ENCODE data around the gene GSC2.
A peak's percentile ranks its signal among the peaks of the same experiment; 100 is the strongest.

The GSC2 gene

DNA sequence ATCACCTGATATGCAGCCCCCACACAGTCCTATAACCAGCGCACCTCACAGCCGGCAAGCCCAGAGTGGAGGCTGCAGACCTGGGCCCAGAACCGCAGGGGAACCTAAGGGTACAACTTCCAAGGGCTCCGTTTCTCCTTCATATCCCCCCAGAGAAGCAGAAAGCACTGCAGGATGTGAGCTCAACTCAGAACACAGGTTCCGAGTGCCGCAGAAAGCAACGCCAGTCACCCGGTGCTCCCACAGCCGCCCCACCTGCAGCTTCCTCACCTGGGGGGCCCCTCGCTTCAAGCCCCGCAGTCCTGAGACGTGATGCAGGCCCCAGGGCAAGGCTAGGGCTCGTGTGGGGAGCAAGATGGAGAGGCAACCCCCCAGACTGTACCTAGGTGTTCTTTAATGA, 16.5 kb downstream of the GSC2 start:
- no peaks in the 10 kb centered on the region for H3K9me3 Mint-ChIP-seq
- no peaks in the 10 kb centered on the region for H3K27me3 Mint-ChIP-seq
- ATAC-seq (no peak), DNase-seq (no peak)
- peaks cover 6% of the 10 kb centered on the region for H3K4me1 Mint-ChIP-seq
- no peak overlapping the region for H3K4me3 Mint-ChIP-seq
- H3K27ac Mint-ChIP-seq, result peak overlapping the region in 1 of 2 donors; percentile 96

DNA sequence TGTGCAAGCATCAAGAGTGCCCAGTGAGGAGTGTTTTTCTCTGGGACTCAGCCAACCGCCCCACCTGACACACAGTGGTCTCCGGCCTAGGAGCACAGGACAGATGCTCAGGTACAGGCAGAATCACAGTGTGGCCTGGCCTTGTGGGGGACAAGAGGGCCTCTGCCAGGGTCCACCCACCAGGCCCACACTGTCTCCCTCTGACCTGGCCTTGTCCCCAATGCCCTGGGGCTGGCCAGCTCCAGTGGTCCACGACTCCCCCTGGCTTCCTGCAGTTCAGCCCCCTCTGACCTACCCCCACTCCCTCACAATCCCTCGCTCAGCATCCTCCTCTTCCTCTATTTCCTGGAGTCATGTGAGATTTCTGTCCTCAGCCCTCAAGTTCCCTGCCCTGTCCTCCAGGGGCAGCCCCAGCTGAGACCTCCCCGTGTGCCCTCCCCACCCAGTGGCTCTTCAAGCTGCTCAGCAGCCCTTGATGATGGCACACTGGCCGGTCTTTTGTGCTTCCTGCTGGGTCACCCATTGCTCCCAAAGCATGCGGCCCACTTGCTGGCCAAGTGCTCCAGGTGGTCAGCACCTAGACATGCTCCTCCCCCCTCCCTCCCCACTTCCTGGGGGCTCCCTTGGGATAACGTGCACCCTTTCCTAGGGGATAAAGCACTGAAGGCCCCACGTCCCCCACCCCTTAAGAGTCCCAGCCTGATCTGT, 17.2 kb downstream of the GSC2 start:
- DNase-seq, result no peak
- Mint-ChIP-seq H3K27ac (peak overlapping the region; percentile 36 to 96), H3K27me3 (no peaks in the 10 kb centered on the region), H3K4me3 (no peak overlapping the region), H3K4me1 (peaks cover 6% of the 10 kb centered on the region), H3K9me3 (no peaks in the 10 kb centered on the region)
- no peak for ATAC-seq

DNA sequence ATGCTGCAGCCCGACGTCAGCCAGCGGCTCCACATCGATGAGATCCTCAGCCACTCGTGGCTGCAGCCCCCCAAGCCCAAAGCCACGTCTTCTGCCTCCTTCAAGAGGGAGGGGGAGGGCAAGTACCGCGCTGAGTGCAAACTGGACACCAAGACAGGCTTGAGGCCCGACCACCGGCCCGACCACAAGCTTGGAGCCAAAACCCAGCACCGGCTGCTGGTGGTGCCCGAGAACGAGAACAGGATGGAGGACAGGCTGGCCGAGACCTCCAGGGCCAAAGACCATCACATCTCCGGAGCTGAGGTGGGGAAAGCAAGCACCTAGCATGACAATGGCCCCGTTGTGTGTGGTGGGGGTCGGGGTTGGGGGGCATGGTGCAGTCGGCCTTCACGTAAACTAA, 17.9 kb downstream of the GSC2 start:
- no peak overlapping the region for H3K27ac Mint-ChIP-seq
- no peak for DNase-seq
- H3K4me3 Mint-ChIP-seq, result no peak overlapping the region
- no peaks in the 10 kb centered on the region for H3K9me3 Mint-ChIP-seq
- ATAC-seq, result no peak
- H3K27me3 Mint-ChIP-seq, result no peaks in the 10 kb centered on the region
- peaks cover 6% of the 10 kb centered on the region for H3K4me1 Mint-ChIP-seq

GRCh38 chr22:19131685-19132015, 18.4 kb downstream of the GSC2 start:
- no peak overlapping the region for H3K4me3 Mint-ChIP-seq
- no peaks in the 10 kb centered on the region for H3K27me3 Mint-ChIP-seq
- no peak for ATAC-seq
- H3K9me3 Mint-ChIP-seq, result no peaks in the 10 kb centered on the region
- H3K4me1 Mint-ChIP-seq, result peaks cover 2% of the 10 kb centered on the region
- H3K27ac Mint-ChIP-seq, result no peak overlapping the region
- DNase-seq, result no peak

DNA sequence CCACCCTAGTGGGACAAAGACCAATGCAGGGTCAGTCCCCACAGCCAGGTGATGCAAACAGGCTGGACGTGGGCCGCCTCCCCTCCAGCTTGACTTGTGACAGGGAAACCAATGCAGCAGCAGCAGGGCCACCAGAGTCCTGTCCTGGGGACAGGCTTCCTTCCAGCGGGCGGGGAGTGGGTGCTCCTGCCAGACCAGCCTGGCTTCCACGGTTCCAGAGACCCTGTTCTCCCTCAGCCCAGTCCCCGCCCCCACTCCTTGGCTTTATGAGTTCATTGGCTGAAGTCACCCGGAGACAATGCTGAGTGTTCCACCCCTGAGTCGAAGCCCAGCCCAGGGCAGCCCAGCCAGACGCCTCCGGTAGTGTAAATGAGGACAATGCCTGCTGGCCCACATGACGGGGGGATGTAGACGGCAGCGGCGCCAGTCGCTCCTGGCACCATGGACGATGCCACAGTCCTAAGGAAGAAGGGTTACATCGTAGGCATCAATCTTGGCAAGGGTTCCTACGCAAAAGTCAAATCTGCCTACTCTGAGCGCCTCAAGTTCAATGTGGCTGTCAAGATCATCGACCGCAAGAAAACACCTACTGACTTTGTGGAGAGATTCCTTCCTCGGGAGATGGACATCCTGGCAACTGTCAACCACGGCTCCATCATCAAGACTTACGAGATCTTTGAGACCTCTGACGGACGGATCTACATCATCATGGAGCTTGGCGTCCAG, 19.0 kb downstream of the GSC2 start, which contains the start of gene TSSK2:
Gene TSSK2 (plus strand): TSS at position 350 of the 726 bp plus-strand sequence. CDS start 92 bp downstream, at position 442.
- no peaks in the 10 kb centered on the region for H3K9me3 Mint-ChIP-seq
- no peak for ATAC-seq
- H3K4me3 Mint-ChIP-seq, result no peak within 1 kb of the TSS
- H3K4me1 Mint-ChIP-seq, result no peaks in the 10 kb centered on the region
- no peak for DNase-seq
- H3K27ac Mint-ChIP-seq, result no peak within 1 kb of the TSS
- no peaks in the 10 kb centered on the region for H3K27me3 Mint-ChIP-seq

DNA sequence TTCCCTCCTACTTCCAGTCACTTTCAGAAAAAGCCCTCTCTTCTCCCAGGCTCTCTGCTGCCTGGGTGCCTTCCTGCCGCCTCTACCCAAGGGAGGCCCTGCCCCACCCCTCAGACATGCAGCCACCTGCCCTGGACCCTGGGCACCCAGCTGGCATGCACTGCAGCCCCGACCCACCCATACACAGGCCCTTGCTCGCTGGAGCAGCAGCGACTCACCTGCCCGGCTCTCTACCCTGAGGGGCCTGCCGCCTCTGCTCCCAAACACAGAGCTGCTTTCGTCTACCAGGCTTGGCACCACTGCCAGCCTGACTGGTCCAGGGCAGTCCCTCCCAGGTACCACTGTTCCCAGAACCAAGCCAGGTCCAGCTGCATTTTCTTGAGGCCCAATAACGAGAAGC, 20.2 kb downstream of the GSC2 start:
- no peak overlapping the region for H3K4me3 Mint-ChIP-seq
- DNase-seq (no peak), ATAC-seq (no peak)
- H3K9me3 Mint-ChIP-seq, result no peaks in the 10 kb centered on the region
- no peaks in the 10 kb centered on the region for H3K27me3 Mint-ChIP-seq
- no peaks in the 10 kb centered on the region for H3K4me1 Mint-ChIP-seq
- H3K27ac Mint-ChIP-seq, result no peak overlapping the region

- Mint-ChIP-seq H3K4me3 (no peak overlapping the region), H3K27ac (peak overlapping the region; percentile 10 to 65), H3K9me3 (no peaks in the 10 kb centered on the region), H3K4me1 (no peaks in the 10 kb centered on the region), H3K27me3 (no peaks in the 10 kb centered on the region)
- DNase-seq (no peak), ATAC-seq (no peak)
Observed at GRCh38 chr22:19128946-19129727, 21.0 kb downstream of the GSC2 start.

GRCh38 chr22:19128009-19128401, 22.1 kb downstream of the GSC2 start:
- no peak for ATAC-seq

GRCh38 chr22:19127329-19128008, 22.6 kb downstream of the GSC2 start:
- H3K9me3 Mint-ChIP-seq, result no peaks in the 10 kb centered on the region
- H3K27ac Mint-ChIP-seq, result no peak overlapping the region
- DNase-seq (no peak), ATAC-seq (no peak)
- H3K4me3 Mint-ChIP-seq, result no peak overlapping the region
- H3K4me1 Mint-ChIP-seq, result peaks cover 10% of the 10 kb centered on the region
- H3K27me3 Mint-ChIP-seq, result no peaks in the 10 kb centered on the region

More at GRCh38 chr22:19128009-19128401, 22.1 kb downstream of the GSC2 start:
- H3K9me3 Mint-ChIP-seq, result no peaks in the 10 kb centered on the region
- no peak overlapping the region for H3K27ac Mint-ChIP-seq
- no peak for DNase-seq
- no peaks in the 10 kb centered on the region for H3K27me3 Mint-ChIP-seq
- peaks cover 5% of the 10 kb centered on the region for H3K4me1 Mint-ChIP-seq
- no peak overlapping the region for H3K4me3 Mint-ChIP-seq

DNA sequence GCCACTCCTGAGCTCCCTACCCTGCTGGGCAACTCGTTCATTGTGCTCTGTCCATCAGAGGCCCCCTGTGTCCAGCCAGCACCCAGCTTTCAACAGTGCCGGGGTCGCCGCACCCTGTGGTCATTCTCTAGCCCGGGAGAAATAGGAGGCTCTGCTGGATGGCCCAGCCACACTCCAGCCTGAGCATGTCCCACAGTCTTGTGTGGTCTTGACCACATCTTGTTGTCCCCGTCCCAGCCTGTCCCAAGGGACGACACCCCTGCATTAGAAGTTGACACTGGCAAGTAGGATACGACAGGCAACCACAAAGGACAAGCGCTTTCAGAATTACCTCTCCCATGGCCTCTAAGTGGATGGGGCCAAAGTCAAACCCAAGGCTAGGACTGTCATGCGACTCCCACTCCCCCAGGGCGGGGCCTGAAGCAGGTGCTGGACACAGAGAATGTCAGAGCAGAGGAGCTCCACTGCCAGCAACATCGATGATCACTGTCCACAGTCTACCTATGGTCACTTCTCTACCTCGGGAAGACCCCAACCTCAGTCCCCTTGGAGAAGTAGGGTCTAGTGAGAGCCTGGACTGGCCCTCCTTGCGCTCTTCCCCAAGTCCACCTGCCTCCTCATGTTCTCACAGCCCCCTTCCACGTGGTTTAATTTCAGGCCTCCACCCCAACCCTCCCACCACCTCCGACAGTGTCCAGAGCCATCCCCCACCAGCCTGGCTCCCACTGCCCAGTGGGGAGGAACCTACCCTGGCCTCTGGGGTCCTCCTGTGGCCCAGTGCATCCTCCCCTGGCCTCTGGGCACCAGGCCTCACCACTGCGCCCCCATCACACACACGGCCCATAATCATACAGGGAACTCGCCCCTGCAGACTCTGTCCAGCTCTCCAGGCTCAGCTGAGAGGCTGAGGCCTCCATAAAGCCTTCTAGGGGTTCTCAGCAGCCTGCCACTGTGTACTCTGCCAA, 23.5 kb downstream of the GSC2 start:
- ATAC-seq (no peak), DNase-seq (no peak)
- no peak overlapping the region for H3K4me3 Mint-ChIP-seq
- H3K9me3 Mint-ChIP-seq, result no peaks in the 10 kb centered on the region
- H3K4me1 Mint-ChIP-seq, result peaks cover 11% of the 10 kb centered on the region
- no peak overlapping the region for H3K27ac Mint-ChIP-seq
- no peaks in the 10 kb centered on the region for H3K27me3 Mint-ChIP-seq

DNA sequence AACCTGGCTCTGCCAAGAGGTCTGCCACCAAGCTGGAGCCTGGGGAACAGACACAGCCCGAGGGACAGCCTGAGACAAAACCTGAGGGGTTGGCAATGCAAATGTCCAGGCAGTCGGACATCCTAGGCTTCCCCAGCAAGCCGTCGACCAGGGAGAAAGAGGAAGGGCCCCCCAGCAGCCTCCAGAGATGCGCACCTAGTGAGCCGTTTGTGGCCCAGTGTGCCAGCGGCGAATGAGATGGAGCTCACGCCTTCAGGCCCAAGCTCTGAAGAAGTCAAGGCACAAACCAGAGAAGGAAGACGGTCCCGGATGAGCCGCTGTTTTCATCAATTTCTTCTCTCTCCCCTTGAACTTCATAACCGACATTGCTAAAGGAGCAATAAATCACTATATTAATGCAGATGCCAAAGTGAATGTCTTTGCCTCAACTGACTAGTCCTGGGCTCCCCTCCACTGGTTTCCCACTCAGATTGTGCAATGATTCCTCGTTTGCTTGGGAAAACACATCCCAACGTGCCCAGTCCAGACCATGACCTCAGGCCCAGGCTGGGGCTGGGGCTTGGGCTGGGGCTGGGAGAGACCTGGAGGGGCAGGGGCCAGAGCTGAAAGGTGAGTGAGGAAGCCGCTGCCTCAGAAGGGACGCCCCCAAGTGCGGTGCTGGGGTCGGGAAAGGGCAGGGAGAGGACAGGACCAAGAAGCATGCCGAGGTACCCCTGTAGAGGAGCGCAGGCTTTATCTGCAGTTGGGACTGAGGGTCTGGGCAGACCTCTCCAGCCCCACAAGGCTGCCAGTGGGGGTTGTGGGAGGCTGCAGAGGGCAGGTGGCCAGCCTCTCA, 24.4 kb downstream of the GSC2 start:
- DNase-seq (no peak), ATAC-seq (no peak)
- Mint-ChIP-seq H3K27ac (no peak overlapping the region), H3K27me3 (no peaks in the 10 kb centered on the region), H3K9me3 (no peaks in the 10 kb centered on the region), H3K4me3 (no peak overlapping the region), H3K4me1 (peaks cover 20% of the 10 kb centered on the region)

DNA sequence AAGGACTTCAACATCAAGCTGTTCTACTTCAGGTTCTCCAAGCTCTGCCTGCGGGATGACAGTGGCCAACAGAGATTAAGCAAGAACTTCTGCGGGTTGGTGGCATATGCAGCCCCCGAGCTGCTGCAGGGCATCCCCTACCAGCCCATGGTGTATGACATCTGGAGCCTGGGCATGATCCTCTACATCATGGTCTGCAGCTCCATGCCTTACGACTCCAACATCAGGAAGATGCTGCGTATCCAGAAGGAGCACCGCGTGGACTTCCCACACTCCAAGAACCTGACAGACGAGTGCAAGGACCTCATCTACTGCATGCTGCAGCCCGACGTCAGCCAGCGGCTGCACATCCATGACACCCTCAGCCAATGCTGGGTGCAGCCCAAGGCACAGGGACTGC, 25.1 kb downstream of the GSC2 start:
- no peaks in the 10 kb centered on the region for H3K9me3 Mint-ChIP-seq
- no peaks in the 10 kb centered on the region for H3K27me3 Mint-ChIP-seq
- DNase-seq (no peak), ATAC-seq (no peak)
- H3K27ac Mint-ChIP-seq, result no peak overlapping the region
- H3K4me3 Mint-ChIP-seq, result no peak overlapping the region
- H3K4me1 Mint-ChIP-seq, result peaks cover 27% of the 10 kb centered on the region

GRCh38 chr22:19124377-19124776, 25.7 kb downstream of the GSC2 start:
- no peak for DNase-seq
- Mint-ChIP-seq H3K4me3 (no peak overlapping the region), H3K4me1 (peaks cover 33% of the 10 kb centered on the region)

DNA sequence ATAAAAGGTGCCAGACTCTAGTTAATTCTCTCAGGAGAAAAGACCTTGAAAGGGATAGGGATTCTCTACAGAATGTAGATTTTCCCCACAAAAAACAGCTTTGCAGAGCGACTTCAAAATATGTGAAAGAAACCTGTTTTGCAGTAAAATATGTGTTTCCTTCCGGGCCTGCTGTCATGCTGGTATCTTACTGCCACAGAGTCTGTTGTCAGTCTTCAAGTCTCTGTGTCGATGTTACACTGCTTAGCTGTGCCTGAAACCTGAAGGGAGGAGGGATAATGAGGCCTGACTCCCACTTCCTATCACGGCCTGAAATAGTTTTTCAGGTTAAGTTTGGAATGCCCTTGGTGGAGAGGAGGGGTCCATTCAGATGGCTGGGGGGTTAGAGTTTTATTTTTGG, 26.2 kb downstream of the GSC2 start:
- peaks cover 38% of the 10 kb centered on the region for H3K4me1 Mint-ChIP-seq
- ATAC-seq, result no peak
- H3K27ac Mint-ChIP-seq, result no peak overlapping the region
- no peak overlapping the region for H3K4me3 Mint-ChIP-seq
- H3K9me3 Mint-ChIP-seq, result no peaks in the 10 kb centered on the region
- no peak for DNase-seq
- no peaks in the 10 kb centered on the region for H3K27me3 Mint-ChIP-seq

More at GRCh38 chr22:19124377-19124776, 25.7 kb downstream of the GSC2 start:
- Mint-ChIP-seq H3K9me3 (no peaks in the 10 kb centered on the region), H3K27me3 (no peaks in the 10 kb centered on the region), H3K27ac (no peak overlapping the region)
- ATAC-seq, result no peak

Data from stimulated activated naive CD8-positive, alpha-beta T cell treated with anti-CD3 and anti-CD28 coated beads, Interleukin-15, amount 100 ng/mL, for 72 hours (primary cell).